Mesodermal cell (in vitro differentiated cells): ENCODE measurements around the gene MRPL4.
"Not testable (repeated sequence)": the region's sequence is repeated elsewhere in the genome, so short reads cannot be mapped to it uniquely, and the experiment has no call there.

Source experiments
- H3K27ac ChIP-seq: 2 replicates; pipeline ENCODE4 v1.7.0; 2013; ENCODE audit warnings: mild to moderate bottlenecking, low read depth, low read length, moderate library complexity; ENCODE audit not compliant: severe bottlenecking
- H3K36me3 ChIP-seq: 2 replicates; pipeline ENCODE4 v1.7.1; 2013; ENCODE audit warnings: mild to moderate bottlenecking, low read length, moderate library complexity; ENCODE audit not compliant: control insufficient read depth, insufficient read depth
- H3K4me1 ChIP-seq: one replicate; pipeline ENCODE4 v1.7.1; 2013; ENCODE audit warnings: mild to moderate bottlenecking, low read length; ENCODE audit not compliant: insufficient read depth, control insufficient read depth, poor library complexity, severe bottlenecking
- H3K4me3 ChIP-seq: 2 replicates; pipeline ENCODE4 v1.7.0; 2013; ENCODE audit warnings: low read length, control low read depth, mild to moderate bottlenecking; ENCODE audit not compliant: insufficient read depth, poor library complexity, severe bottlenecking; ENCODE audit errors: extremely low read depth
- H3K9me3 ChIP-seq: 2 replicates; pipeline ENCODE4 v1.7.1; 2013; ENCODE audit warnings: mild to moderate bottlenecking, low read length, moderate library complexity; ENCODE audit not compliant: control insufficient read depth
- WGBS, 2 experiments: methylation state at CpG; one replicate each; pipeline ENCODE4 v1.1.5; 2013; ENCODE audit warnings: missing lambda C conversion rate in 2 of 2; ENCODE audit not compliant: insufficient coverage in 2 of 2; 5-methylcytosine and 5-hydroxymethylcytosine counted together

Gene MRPL4

GRCh38 chr19:10230861-10231611 is 21.0 kb upstream of the MRPL4 start, which contains the start of gene S1PR2:
Gene S1PR2 (minus strand): TSS chr19:10231331. CDS start chr19:10224905, 6,426 bp downstream.
- peaks cover 6% of the 10 kb centered on the region for H3K4me1 ChIP-seq
- H3K27ac ChIP-seq: peak within 1 kb of the TSS; percentile 80
- no peaks in the 10 kb centered on the region for H3K36me3 ChIP-seq
- H3K4me3 ChIP-seq: peak within 1 kb of the TSS; percentile 83
- 1% methylated on average over 38 of the region's 73 CpGs for WGBS, 2 experiments
- H3K9me3 ChIP-seq: no peaks in the 10 kb centered on the region

GRCh38 chr19:10231612-10232228 is 20.3 kb upstream of the MRPL4 start:
- Histone ChIP-seq H3K4me3 (peak overlapping the region; percentile 83), H3K36me3 (no peaks in the 10 kb centered on the region), H3K9me3 (no peaks in the 10 kb centered on the region), H3K4me1 (peaks cover 10% of the 10 kb centered on the region), H3K27ac (peak overlapping the region; percentile 80)
- WGBS, 2 experiments: 80 to 86% methylated on average over 7 to 8 of the region's 8 CpGs

- Histone ChIP-seq H3K9me3 (no peaks in the 10 kb centered on the region), H3K4me3 (no peak overlapping the region), H3K36me3 (no peaks in the 10 kb centered on the region), H3K27ac (no peak overlapping the region), H3K4me1 (peaks cover 6% of the 10 kb centered on the region)
- 77 to 81% methylated on average over 3 of the region's 4 CpGs for WGBS, 2 experiments
These were observed 18.1 kb upstream of the MRPL4 start for GRCh38 chr19:10233946-10234345.

- no peaks in the 10 kb centered on the region for H3K9me3 ChIP-seq
- WGBS, 2 experiments: no CpG with 5 or more reads among the region's 4 CpGs
- peaks cover 6% of the 10 kb centered on the region for H3K4me1 ChIP-seq
- no peaks in the 10 kb centered on the region for H3K36me3 ChIP-seq
- H3K27ac ChIP-seq: no peak overlapping the region
- H3K4me3 ChIP-seq: no peak overlapping the region
These were observed 17.0 kb upstream of the MRPL4 start for GRCh38 chr19:10235003-10235402.

GRCh38 chr19:10235409-10235808 is 16.6 kb upstream of the MRPL4 start:
- H3K36me3 ChIP-seq, H3K4me3 ChIP-seq, H3K27ac ChIP-seq, H3K9me3 ChIP-seq, H3K4me1 ChIP-seq: not testable (repeated sequence)
- 81% methylated on average over 4 of the region's 7 CpGs; no CpG with 5 or more reads in 1 of the 2 experiments for WGBS, 2 experiments

GRCh38 chr19:10237702-10238101 is 14.3 kb upstream of the MRPL4 start:
- Histone ChIP-seq H3K4me1 (peaks cover 8% of the 10 kb centered on the region), H3K36me3 (no peaks in the 10 kb centered on the region), H3K9me3 (no peaks in the 10 kb centered on the region), H3K4me3 (no peak overlapping the region), H3K27ac (no peak overlapping the region)
- WGBS, 2 experiments: 97% methylated on average over 4 of the region's 6 CpGs; no CpG with 5 or more reads in 1 of the 2 experiments

- no peak overlapping the region for H3K27ac ChIP-seq
- H3K4me3 ChIP-seq: no peak overlapping the region
- H3K36me3 ChIP-seq: no peaks in the 10 kb centered on the region
- H3K4me1 ChIP-seq: peaks cover 10% of the 10 kb centered on the region
- no peaks in the 10 kb centered on the region for H3K9me3 ChIP-seq
- WGBS, 2 experiments: 91 to 93% methylated on average over 6 to 7 of the region's 12 CpGs
These were observed 13.7 kb upstream of the MRPL4 start for GRCh38 chr19:10238172-10238783.

GRCh38 chr19:10241826-10242449 is 10.1 kb upstream of the MRPL4 start:
- WGBS, 2 experiments: 88 to 94% methylated on average over 7 to 10 of the region's 11 CpGs

GRCh38 chr19:10243606-10244005 is 8.4 kb upstream of the MRPL4 start:
- 89 to 91% methylated on average over 7 of the region's 7 CpGs for WGBS, 2 experiments
- no peaks in the 10 kb centered on the region for H3K36me3 ChIP-seq
- H3K9me3 ChIP-seq: no peaks in the 10 kb centered on the region
- H3K27ac ChIP-seq: no peak overlapping the region
- H3K4me1 ChIP-seq: peaks cover 4% of the 10 kb centered on the region
- H3K4me3 ChIP-seq: no peak overlapping the region

More at GRCh38 chr19:10241826-10242449, 10.1 kb upstream of the MRPL4 start:
- H3K4me1 ChIP-seq, H3K36me3 ChIP-seq, H3K27ac ChIP-seq, H3K9me3 ChIP-seq, H3K4me3 ChIP-seq: not testable (repeated sequence)

GRCh38 chr19:10245189-10245939 is 6.7 kb upstream of the MRPL4 start:
- H3K4me3 ChIP-seq: no peak overlapping the region
- H3K4me1 ChIP-seq: peaks cover 4% of the 10 kb centered on the region
- 88 to 94% methylated on average over 5 to 8 of the region's 9 CpGs for WGBS, 2 experiments
- H3K9me3 ChIP-seq: no peaks in the 10 kb centered on the region
- H3K36me3 ChIP-seq: no peaks in the 10 kb centered on the region
- H3K27ac ChIP-seq: no peak overlapping the region
